Choroid plexus epithelial cell (primary cell): ENCODE measurements around the gene OSBPL5.

Source experiments
- DNase-seq: peaks from one replicate; pipeline ENCODE4 v3.0.0-alpha.2; 2010; ENCODE audit warnings: low read depth
- H3K4me3 ChIP-seq: 2 replicates; pipeline ENCODE4 v1.5.1; 2011; ENCODE audit warnings: low read depth, mild to moderate bottlenecking, control low read depth, low read length, moderate library complexity
- CTCF ChIP-seq: conservative IDR thresholded peaks from 2 replicates; pipeline ENCODE4 v1.5.1; 2011; ENCODE audit warnings: low read depth, mild to moderate bottlenecking, control low read depth, inconsistent platforms, low read length, moderate library complexity

OSBPL5 gene

GRCh38 chr11:3139481-3140290 is 25.4 kb downstream of the OSBPL5 start:
- DNase-seq = no peak
- no peak overlapping the region for H3K4me3 ChIP-seq
- TF ChIP-seq CTCF = no peak

GRCh38 chr11:3139086-3139440 is 26.0 kb downstream of the OSBPL5 start:
- H3K4me3 ChIP-seq = no peak overlapping the region
- no peak for DNase-seq
- TF ChIP-seq CTCF = no peak

- no peak overlapping the region for H3K4me3 ChIP-seq
- no peak for DNase-seq
- no peak for TF ChIP-seq CTCF
Measured at GRCh38 chr11:3138178-3139085, 26.7 kb downstream of the OSBPL5 start.

GRCh38 chr11:3137486-3138177 is 27.5 kb downstream of the OSBPL5 start:
- TF ChIP-seq CTCF = no peak
- no peak overlapping the region for H3K4me3 ChIP-seq
- DNase-seq = no peak

- no peak for TF ChIP-seq CTCF
- peak; percentile 39 for DNase-seq
- no peak overlapping the region for H3K4me3 ChIP-seq
Measured at GRCh38 chr11:3136546-3137455, 28.3 kb downstream of the OSBPL5 start.
